H1 (cell line): ENCODE measurements around the gene ROM1. TPM values are rescaled to one million over a fixed set of nuclear protein-coding genes. Genes with fewer than 3 reads are reported as not detected.

Experiments used
- CHD7 ChIP-seq: fragments of 300-600 bp; sonication (generic); IDR thresholded peaks from 2 replicates; pipeline ENCODE4 v1.7.1; 2012; ENCODE audit warnings: low read length, moderate library complexity, mild to moderate bottlenecking, inconsistent platforms; ENCODE audit not compliant: insufficient replicate concordance
- EP300 ChIP-seq, 2 experiments: IDR thresholded peaks; 1 replicate in 1 of 2; 2 replicates in 1 of 2; pipeline ENCODE4 v1.6.1; 2011 to 2012; ENCODE audit warnings: low read depth in 2 of 2, low read length in 2 of 2, mild to moderate bottlenecking in 2 of 2, borderline replicate concordance in 1 of 2, inconsistent platforms in 1 of 2, moderate library complexity in 1 of 2
- HDAC6 ChIP-seq: IDR thresholded peaks from one replicate; pipeline ENCODE4 v1.7.1; 2012; ENCODE audit warnings: low read depth, mild to moderate bottlenecking, inconsistent platforms, low read length, moderate library complexity
- KDM5A ChIP-seq: fragments of 200-600 bp; IDR thresholded peaks from 2 replicates; pipeline ENCODE4 v1.7.1; 2012; ENCODE audit warnings: mild to moderate bottlenecking, low read length, inconsistent platforms, mixed read lengths
- NANOG ChIP-seq: IDR thresholded peaks from 2 replicates; pipeline ENCODE4 v1.6.1; 2011; ENCODE audit warnings: low read length, low read depth, mild to moderate bottlenecking, inconsistent platforms; ENCODE audit not compliant: insufficient read depth, poor library complexity, severe bottlenecking
- PHF8 ChIP-seq: fragments of 200-600 bp; sonication (generic); conservative IDR thresholded peaks from 2 replicates; pipeline ENCODE4 v1.7.1; 2012; ENCODE audit warnings: low read depth, mild to moderate bottlenecking, inconsistent platforms, low read length, moderate library complexity
- POLR2AphosphoS5 ChIP-seq: IDR thresholded peaks from 2 replicates; pipeline ENCODE4 v1.6.1; 2011; ENCODE audit warnings: low read depth, low read length
- RBBP5 ChIP-seq: IDR thresholded peaks from 2 replicates; pipeline ENCODE4 v1.7.1; 2012; ENCODE audit warnings: low read depth, mild to moderate bottlenecking, inconsistent platforms, low read length, moderate library complexity, borderline replicate concordance
- RXRA ChIP-seq: IDR thresholded peaks from 2 replicates; pipeline ENCODE4 v1.6.1; 2011; ENCODE audit warnings: low read depth, mild to moderate bottlenecking, low read length, moderate library complexity; ENCODE audit not compliant: insufficient read depth
- polyA plus RNA-seq, 7 experiments: library from polyadenylated mRNA; depleted of rRNA in 3 of 7; stranded (reverse) in 5 of 7; unstranded in 2 of 7; fragments of >200 nt in 5 of 7; fragments of 200-250 nt in 2 of 7; gene quantifications; 1 replicate in 5 of 7; 2 replicates in 1 of 7; 4 replicates in 1 of 7; pipeline versions ENCODE4 v1.2.1 to v1.2.3, GENCODE V29; 2011 to 2013; ENCODE audit warnings: missing spikeins in 2 of 7, mixed read lengths in 2 of 7
- total RNA-seq: library from RNA; stranded (reverse); fragmentation: NEBNext Ultra II Directional; extraction: Animal tissue kit (Norgen Biotek cat#: 25700); gene quantifications from 2 replicates; pipeline ENCODE4 v1.2.1, GENCODE V29; 2021

ROM1 gene
- total and polyA plus RNA-seq, 2 of the 8 experiments (the other 6 are each of a cell fraction or from before 2014, with no cell fraction given): 0.86 to 2.2 TPM

DNA sequence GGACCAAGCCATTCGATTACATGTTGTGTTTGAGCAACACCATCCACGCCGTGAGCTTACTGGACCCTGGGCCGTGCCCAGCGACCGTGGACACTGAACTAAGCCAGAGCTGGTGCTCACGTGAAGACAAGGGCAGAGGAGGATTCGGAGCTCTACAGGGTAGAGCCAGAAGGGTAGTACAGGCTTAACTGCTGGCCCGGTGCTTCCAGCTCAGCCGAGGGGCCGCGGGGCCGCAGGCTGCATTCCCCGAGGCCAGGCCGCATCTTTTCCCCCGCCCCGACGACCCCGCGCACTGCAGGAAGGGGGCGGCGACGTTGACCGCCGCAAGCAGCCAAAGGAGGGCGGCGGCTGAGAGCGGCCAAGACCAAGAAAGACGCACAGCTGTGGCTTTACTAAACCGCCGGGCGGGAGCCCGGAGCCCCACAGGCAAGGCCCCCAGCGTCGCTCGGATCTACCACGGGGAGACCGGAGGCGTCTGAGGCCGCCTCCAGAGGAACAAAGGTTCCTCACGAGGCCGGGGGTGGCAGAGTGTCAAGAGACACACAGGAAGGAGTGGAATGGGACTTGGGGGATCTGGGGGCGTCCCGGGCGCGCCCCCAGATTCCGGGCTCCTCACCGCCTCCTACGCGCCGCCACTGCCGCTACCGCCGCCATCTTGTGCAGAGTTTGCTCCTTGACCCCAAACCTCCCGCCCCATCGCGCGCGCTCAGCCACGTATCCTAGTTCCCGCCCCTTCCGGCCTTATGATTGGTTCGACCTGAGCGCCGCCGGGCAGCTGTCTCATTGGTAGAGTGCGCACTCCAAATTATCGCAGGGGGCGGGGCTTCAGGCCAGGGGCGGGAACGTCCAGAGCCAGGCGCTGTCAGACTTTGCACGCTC lies 33.1 kb downstream of the ROM1 start, which contains the start of gene GANAB (continued):
- TF ChIP-seq CHD7: no peak
- TF ChIP-seq HDAC6: no peak
- no peak for TF ChIP-seq RBBP5
- peak; percentile 75 for TF ChIP-seq KDM5A
- TF ChIP-seq RXRA: no peak
- peak; percentile 97; the same call in 1 of the 2 replicates for TF ChIP-seq PHF8
- peak; percentile 54 for TF ChIP-seq NANOG
- no peak for TF ChIP-seq EP300 (IDR thresholded peaks at IDR 0.05; ENCODE audit: borderline replicate concordance in 1 of 2, low read depth in 2 of 2, low read length in 2 of 2)
- peak; percentile 97 for TF ChIP-seq POLR2AphosphoS5
